BJ (cell line): ENCODE measurements around the gene SYNPO. TPM values are rescaled to one million over a fixed set of nuclear protein-coding genes. Genes with fewer than 3 reads are reported as not detected.

ENCODE experiments used
- CTCF ChIA-PET: fragments of 350-600 bp; formaldehyde crosslinking; extraction: SDS; loops from one replicate; lab custom pipeline; 2021; ENCODE audit warnings: antibody characterized with exemption, inconsistent platforms; lab: Yijun Ruan, JAX
- POLR2A ChIA-PET: fragments of 300-600 bp; sonication (Branson Sonifier 250); formaldehyde crosslinking; extraction: SDS; loops from one replicate; lab custom pipeline; 2021; ENCODE audit warnings: antibody characterized with exemption; lab: Charles Lee
- DNase-seq: peaks from one replicate; pipeline ENCODE4 v3.0.0-alpha.2; 2011; ENCODE audit warnings: low read depth
- H3K27me3 ChIP-seq: 2 replicates; pipeline ENCODE4 v1.6.0; 2011; ENCODE audit warnings: low read length; ENCODE audit not compliant: control insufficient read depth, insufficient read depth
- H3K36me3 ChIP-seq: 2 replicates; pipeline ENCODE4 v1.5.1; 2011; ENCODE audit warnings: low read length; ENCODE audit not compliant: control insufficient read depth, insufficient read depth
- H3K4me3 ChIP-seq: 2 replicates; pipeline ENCODE4 v1.5.1; 2011; ENCODE audit warnings: low read depth, mild to moderate bottlenecking, control low read depth, low read length
- polyA plus RNA-seq: library from polyadenylated mRNA; depleted of rRNA; stranded (reverse); fragments of >200 nt; gene quantifications from 2 replicates; pipeline ENCODE4 v1.2.3, GENCODE V29; 2011
- TF ChIP-seq, protein P1 (sequence below): IDR thresholded peaks from 2 replicates; pipeline ENCODE4 v1.5.1; 2011; ENCODE audit warnings: low read depth, mild to moderate bottlenecking, control low read depth, inconsistent platforms, low read length, moderate library complexity; ENCODE audit not compliant: insufficient read depth

The SYNPO gene
- polyA plus RNA-seq, 1 experiment, result 8.4 TPM

DNA sequence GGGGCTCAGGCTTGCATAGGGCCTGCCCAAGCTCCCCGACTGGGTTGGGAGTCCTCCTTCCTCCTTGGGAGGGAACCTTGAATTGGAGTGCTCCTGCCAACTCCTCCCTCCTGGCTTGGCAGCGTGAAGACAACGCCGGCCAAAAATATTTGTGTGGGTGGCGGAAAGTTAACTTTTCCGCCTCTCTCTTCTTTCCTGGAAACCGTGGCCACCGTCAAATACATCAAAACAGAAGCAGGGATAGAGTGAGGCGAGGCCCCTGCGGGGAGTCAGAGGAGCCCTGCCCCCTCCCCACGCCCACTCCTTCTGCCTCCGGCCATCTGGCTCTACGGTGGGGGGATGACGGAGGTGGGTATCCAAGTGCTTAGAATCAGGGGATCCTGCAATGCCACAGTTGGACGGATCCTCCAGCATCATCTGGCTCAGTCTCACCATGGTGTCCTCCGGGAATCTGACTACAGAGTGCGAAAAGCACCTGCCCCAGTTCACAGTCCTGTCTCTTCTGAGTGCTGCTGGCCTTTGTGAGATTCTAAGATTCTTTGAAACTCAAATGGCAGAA lies 25.2 kb upstream of the SYNPO start:
- TF ChIP-seq, protein P1, sequence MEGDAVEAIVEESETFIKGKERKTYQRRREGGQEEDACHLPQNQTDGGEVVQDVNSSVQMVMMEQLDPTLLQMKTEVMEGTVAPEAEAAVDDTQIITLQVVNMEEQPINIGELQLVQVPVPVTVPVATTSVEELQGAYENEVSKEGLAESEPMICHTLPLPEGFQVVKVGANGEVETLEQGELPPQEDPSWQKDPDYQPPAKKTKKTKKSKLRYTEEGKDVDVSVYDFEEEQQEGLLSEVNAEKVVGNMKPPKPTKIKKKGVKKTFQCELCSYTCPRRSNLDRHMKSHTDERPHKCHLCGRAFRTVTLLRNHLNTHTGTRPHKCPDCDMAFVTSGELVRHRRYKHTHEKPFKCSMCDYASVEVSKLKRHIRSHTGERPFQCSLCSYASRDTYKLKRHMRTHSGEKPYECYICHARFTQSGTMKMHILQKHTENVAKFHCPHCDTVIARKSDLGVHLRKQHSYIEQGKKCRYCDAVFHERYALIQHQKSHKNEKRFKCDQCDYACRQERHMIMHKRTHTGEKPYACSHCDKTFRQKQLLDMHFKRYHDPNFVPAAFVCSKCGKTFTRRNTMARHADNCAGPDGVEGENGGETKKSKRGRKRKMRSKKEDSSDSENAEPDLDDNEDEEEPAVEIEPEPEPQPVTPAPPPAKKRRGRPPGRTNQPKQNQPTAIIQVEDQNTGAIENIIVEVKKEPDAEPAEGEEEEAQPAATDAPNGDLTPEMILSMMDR, result no peak
- CTCF ChIA-PET, result no interaction called here
- no peak overlapping the region for H3K4me3 ChIP-seq
- POLR2A ChIA-PET, result no interaction called here
- H3K27me3 ChIP-seq, result no peaks in the 10 kb centered on the region; the same call in none of the 2 replicates
- no peaks in the 10 kb centered on the region for H3K36me3 ChIP-seq
- DNase-seq, result no peak

DNA sequence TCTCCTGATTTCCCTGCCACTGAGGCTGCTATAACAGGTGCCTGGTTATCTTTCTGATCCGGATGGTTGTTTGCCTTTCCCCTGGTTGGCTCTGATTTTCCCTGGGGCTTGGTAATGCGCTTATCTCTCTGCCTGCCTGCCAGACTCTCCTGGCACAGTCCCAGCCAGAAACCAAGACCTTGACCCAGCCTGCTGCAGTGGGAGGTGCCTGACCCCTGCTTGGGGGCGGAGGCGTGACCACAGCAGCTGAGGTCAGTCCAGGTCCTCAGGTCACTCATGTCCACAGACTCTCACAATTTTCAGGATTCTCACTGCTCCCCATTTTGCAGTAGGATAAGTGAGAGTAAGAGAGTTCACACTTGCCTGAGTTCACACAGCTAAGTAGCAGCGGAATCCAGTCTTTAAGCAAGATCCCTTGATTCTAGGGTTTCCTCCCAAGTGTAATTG lies 24.4 kb upstream of the SYNPO start:
- DNase-seq, result no peak

DNA sequence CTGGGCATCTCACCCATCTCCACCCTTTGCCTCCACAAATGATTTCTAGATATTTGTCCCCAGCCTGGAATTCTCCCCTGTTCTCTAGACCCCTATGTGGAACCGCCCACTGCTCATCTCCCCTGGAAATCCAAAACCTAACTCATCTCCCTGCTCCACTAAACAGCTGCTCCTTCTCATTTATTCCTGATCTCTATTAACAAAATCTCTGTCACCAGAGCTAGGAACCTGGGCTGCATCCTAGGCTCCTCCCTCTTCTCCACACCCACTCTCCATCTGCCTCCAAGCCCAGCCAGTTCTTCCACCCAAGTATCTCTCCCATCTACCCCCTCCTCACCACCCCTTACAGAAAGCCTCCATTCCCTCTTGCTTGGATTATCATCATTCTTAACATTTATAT lies 24.0 kb upstream of the SYNPO start:
- no peak for DNase-seq
- ChIA-PET POLR2A (no interaction called here), CTCF (no interaction called here)
- Histone ChIP-seq H3K36me3 (no peaks in the 10 kb centered on the region), H3K27me3 (no peaks in the 10 kb centered on the region; the same call in none of the 2 replicates), H3K4me3 (no peak overlapping the region)
- TF ChIP-seq, protein P1, result no peak

More for the DNA sequence above, 24.4 kb upstream of the SYNPO start:
- no peak overlapping the region for H3K4me3 ChIP-seq
- CTCF ChIA-PET, result no interaction called here
- TF ChIP-seq, protein P1, result no peak
- no peaks in the 10 kb centered on the region; the same call in none of the 2 replicates for H3K27me3 ChIP-seq
- H3K36me3 ChIP-seq, result no peaks in the 10 kb centered on the region
- POLR2A ChIA-PET, result no interaction called here

DNA sequence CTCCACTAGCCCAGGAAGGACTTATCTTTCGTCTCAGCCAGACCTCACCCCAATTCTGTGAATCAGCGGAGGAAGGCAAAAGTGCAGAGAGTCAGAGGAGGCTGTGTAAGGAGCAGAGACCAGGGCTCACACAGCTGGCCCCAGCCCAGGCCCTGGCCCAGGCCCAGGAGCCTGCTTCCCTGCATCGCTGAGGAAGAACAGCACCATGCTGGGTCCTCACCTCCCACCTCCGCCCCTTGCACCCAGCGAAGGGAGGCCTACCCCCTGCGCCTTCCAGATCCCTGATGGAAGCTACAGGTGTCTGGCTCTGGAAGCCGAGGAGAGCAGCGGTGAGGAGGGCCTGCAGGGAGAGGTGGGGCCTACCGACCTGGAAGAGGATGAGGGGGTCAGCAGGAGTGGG lies 22.3 kb upstream of the SYNPO start:
- TF ChIP-seq, protein P1, result no peak

DNA sequence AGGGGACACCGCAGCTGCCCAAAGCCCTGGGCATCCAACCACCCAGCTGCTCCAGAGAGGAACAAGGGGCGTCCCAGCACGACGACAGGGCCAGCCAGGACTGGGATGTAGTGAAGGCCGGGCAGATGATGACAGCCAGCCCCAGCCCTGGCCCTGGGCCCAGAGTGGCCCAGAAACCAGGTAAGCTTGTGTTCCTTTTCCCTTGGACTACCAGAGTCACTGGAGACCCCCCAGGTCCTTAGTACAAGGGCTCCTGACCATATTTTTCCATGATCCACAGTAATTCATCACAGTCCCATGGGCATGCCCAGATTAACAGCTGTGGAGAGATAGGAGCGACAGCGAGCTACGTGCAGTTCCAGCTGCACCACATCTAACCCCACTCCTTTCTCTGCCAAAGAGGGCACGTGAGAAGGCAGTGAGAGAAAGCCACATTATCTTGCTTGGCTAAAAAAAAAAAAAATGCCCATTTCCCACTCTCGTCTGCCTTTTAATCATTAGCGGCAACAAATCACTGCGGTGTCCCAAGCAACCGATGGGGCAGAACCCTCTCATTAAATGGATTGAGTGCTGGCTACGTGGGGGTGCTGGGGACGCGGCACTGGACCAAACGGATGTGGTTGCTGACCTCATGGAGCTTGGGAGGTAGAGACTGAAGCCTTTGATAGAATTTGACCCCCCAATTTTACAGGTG lies 21.7 kb upstream of the SYNPO start:
- TF ChIP-seq, protein P1, result no peak
- no peak for DNase-seq
- ChIA-PET CTCF (interaction anchor here (1.0 to 1.1 kb wide), 2 partner anchors 23 to 159 kb away, joined by 3 read pairs; no protein-coding TSS in a partner anchor), POLR2A (no interaction called here)
- H3K4me3 ChIP-seq, result no peak overlapping the region
- H3K27me3 ChIP-seq, result no peaks in the 10 kb centered on the region
- H3K36me3 ChIP-seq, result no peaks in the 10 kb centered on the region

More for the DNA sequence above, 22.3 kb upstream of the SYNPO start:
- POLR2A ChIA-PET, result no interaction called here
- H3K36me3 ChIP-seq, result no peaks in the 10 kb centered on the region
- DNase-seq, result no peak
- no peaks in the 10 kb centered on the region; the same call in none of the 2 replicates for H3K27me3 ChIP-seq
- H3K4me3 ChIP-seq, result no peak overlapping the region
- CTCF ChIA-PET, result interaction anchor here (0.7 to 1.1 kb wide), 3 partner anchors 15 to 159 kb away, joined by 3 read pairs; no protein-coding TSS in a partner anchor
